ENCODE results near the gene LUC7L2. TPM values are rescaled to one million over a fixed set of nuclear protein-coding genes. Genes with fewer than 3 reads are reported as not detected.
"Not testable (repeated sequence)": the region's sequence is repeated elsewhere in the genome, so short reads cannot be mapped to it uniquely, and the experiment has no call there.

LUC7L2 gene, protein sequence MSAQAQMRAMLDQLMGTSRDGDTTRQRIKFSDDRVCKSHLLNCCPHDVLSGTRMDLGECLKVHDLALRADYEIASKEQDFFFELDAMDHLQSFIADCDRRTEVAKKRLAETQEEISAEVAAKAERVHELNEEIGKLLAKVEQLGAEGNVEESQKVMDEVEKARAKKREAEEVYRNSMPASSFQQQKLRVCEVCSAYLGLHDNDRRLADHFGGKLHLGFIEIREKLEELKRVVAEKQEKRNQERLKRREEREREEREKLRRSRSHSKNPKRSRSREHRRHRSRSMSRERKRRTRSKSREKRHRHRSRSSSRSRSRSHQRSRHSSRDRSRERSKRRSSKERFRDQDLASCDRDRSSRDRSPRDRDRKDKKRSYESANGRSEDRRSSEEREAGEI
- 67.5 TPM for polyA plus RNA-seq (2012; ENCODE audit: insufficient read depth, insufficient read length)

DNA sequence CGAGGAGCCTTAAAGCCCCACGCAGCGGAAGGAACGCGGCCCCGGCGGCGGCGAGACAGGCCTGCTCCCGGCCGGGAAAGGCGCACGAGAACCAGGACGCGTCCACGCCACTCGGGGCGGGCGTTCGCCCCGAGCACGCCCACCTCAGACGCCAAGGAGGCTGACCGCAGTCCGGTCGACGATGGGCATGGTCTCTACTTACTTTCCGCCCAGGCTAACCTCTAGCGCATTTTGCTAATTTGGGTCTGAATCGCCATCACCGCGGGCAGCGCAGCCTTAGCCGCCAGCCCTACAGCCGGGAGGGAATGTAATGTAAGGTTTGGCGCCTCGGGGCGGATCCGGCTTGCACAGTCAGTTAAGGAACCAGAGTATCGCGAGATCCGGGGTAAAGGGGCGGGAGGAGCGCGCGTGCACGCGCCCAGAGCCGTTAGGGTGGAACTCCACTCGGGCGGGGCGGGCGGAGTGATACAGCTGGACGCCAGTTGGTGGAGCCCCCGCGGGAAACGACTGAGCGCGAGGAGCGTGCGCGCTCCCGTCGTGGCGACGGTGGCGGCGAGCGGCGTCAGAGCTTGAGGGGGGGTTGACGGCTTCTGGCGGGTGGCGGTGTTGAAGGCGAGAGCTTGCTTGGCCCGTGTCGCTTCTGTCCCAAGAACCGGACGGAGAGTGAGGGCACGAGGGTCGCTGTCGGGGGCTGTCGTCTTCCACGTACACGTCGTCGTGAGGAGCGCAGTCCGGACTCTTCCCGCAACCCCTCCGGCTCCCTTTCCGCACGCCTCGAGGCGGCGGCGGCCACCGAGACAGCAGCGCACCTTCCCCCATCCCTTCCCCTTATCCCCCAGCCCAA lies at the start of gene LUC7L2:
LUC7L2 (plus strand) TSS at position 529 of the 844 bp plus-strand sequence. CDS start 368 bp downstream, outside the sequence.
- peak; percentile 97 for DNase-seq (ENCODE audit: low read depth, low spot score)
- H3K4me3 ChIP-seq (ENCODE audit: low read length): peak within 1 kb of the TSS; percentile 78

DNA sequence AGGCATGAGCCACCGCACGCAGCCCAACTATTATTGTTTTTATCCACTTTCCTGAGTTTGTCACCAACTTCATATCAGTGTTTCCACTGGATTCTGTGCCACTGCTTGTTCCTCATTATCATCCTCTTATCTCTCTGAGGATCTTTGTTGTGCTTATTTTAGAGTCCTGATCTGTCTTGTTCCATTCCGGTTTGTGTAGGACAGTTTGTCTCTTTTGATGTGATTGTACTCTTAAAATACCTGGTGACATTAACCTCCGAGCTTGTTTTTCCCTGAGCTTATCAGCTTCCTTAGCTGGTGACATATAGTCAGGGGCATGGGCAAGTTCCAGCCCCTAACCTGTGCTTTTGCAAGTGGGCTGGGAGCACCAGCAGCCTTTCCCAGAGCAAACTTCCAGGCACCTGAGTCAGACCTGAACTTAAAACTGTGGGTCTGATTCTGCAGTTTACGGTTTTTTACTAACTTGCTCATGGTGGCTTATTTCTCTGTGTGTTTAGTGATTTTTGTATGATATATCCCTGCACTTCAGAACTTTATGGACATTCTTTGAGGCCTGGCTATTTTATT lies 41.7 kb upstream of the LUC7L2 start:
- DNase-seq (ENCODE audit: low read depth, low spot score): no peak
- no peak overlapping the region for H3K4me3 ChIP-seq (ENCODE audit: low read length)

DNA sequence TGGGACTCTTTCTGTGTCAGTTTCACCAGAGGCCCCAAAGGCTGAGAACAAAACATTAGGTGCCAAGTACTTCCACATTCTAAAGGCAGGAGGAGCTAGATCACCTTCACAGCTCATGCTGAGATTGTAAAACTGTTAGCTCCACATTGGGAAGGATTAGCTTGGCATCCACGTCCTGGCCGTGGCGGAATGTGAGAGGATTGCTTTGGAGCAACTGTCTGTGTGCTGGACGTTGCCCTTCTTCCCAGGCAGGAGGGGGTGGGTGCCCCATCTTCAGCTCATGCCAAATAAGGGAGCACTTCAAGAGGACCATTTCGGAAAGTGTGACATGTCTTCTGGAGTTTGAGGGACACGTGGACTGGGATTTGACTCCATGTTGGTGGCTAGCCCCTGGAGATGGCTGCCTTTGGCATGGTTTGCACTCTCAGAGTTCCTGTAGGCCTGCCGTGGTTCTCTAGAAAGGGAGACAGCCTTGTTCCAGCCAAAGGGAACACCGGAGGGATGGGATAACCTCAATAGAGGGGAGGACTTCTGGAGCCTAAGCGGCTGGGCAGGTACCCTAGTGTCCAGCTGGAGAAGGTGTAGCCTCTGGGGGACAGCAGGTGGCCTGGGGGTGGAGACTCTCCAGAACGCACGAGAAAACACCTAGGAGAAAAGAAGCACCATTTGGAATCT lies 38.5 kb upstream of the LUC7L2 start:
- H3K4me3 ChIP-seq (ENCODE audit: low read length): no peak overlapping the region
- no peak for DNase-seq (ENCODE audit: low read depth, low spot score)

DNA sequence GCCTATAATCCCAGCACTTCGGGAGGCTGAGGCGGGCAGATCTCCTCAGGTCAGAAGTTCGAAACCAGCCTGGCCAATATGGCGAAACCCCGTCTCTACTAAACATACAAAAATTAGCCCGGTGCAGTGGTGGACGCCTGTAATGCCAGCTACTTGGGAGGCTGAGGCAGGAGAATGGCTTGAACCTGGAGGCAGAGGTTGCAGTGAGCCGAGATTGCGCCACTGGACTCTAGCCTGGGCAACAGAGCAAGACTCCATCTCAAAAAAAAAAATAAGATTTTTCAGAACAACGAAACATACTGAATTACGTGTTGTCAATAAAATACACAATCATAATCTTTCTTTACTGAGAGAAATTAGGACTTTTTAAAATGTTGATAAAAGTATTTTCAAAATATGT lies 35.0 kb upstream of the LUC7L2 start:
- H3K4me3 ChIP-seq (ENCODE audit: low read length); DNase-seq (ENCODE audit: low read depth, low spot score): not testable (repeated sequence)

DNA sequence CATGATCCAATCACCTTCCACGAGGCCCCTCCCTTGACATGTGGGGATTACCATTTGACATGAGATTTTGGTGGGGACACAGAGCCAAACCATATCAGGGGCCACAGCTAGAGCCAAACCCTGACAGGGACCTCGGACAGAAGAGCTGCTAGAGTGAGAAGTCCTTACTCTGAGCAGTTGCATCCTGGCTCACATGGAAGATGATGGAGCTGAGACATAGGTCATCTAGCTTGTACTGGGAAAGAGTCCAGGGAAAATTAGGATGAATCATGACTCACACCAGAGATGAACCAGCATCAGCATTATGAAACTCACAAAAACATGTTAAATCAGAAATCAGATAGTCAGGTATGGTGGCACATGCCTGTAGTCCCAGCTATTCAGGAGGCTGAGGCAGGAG lies 31.3 kb upstream of the LUC7L2 start:
- DNase-seq (ENCODE audit: low read depth, low spot score): no peak
- no peak overlapping the region for H3K4me3 ChIP-seq (ENCODE audit: low read length)

DNA sequence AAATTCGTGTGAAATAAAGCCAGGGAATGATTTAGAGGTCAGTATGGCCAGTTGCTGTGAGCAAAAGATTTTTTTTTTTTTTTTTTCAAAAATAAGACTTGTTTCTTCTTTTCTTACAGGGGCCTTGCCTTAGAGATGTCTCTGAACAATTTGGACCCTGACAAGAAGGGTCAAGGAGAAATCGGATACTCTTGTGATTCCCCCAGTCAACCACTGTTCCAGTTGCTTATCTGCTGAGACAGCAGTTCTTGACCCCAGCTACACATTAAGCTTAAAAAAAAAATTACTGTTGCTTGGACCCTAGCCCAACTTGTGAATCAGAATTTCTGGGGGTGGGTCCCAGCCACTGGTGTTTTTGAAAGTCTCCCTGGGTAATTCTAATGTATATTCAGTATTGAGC lies 30.6 kb upstream of the LUC7L2 start:
- DNase-seq (ENCODE audit: low read depth, low spot score): no peak
- no peak overlapping the region for H3K4me3 ChIP-seq (ENCODE audit: low read length)

DNA sequence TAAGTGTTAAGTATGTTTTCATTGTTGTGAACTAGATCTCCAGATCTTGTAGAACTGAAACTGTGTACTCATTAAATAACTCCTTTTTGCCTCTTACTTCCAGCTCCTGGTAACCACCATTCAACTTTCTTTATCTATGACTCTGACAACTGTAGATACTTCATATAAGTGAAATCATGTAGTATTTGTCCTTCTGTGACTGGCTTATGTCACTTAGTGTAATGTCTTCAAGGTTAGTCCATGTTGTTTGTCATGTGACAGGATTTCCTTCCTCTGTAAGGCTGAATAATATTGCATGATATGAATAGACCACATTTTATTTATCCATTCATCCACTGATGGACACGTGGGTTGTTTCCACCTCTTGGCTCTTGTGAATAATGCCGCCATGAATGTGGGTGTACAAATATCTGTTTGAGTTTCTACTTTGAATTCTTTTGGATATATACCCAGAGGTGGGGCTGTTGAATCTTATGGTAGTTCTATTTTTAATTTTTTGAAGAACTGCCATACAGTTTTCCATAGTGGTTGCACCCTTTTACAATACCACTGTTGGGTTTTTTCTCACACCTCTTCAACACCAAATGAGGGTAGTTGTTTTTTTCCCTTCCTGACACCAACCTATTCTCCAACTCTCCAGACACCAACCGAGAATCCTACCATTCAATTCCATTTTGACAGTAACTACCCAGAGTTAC lies 29.2 kb upstream of the LUC7L2 start:
- no peak overlapping the region for H3K4me3 ChIP-seq (ENCODE audit: low read length)
- no peak for DNase-seq (ENCODE audit: low read depth, low spot score)

DNA sequence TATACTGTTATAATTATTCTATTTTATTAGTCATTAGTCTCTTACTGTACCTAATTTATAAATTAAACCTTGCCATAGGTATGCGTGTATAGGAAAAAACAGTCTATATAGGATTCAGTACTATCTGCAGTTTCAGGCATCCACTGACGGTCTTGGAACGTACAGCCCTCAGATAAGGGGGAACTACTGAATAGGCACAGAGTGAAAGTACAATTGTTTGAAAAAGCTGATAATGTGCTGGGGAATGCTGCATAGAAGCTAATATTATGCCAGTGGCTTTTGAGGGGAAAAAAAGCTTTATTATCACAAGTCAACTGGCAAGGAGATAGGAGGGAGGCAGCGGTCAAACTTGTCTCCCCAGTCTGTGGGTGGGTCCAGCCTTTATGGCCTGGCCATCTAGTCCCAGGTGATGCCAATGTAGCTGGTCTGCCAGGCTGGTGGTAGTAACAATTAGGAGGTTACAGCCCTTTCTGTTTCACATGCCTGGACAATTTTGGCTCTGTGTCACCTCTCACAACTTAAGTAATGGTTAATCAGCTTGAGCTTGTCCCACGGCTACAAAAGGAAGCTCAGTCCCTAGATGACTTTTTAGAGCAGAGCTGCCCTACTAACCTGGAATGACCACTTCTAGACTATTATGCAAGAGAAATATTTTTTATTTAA lies 26.9 kb upstream of the LUC7L2 start:
- H3K4me3 ChIP-seq (ENCODE audit: low read length): no peak overlapping the region
- DNase-seq (ENCODE audit: low read depth, low spot score): no peak

DNA sequence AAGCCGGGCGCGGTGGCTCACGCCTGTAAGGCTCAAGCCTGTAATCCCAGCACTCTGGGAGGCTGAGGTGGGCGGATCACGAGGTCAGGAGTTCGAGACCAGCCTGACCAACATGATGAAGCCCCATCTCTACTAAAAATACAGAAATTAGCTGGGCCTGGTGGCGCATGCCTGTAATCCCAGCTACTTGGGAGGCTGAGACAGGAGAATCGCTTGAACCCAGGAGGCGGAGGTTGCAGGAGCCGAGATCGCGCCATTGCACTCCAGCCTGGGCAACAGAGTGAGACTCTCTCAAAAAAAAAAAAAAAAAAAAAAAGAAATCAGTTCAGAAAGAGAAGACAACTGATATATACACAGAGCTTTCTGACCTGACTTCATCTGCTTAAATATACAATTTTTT lies 26.3 kb upstream of the LUC7L2 start:
- not testable (repeated sequence) for H3K4me3 ChIP-seq (ENCODE audit: low read length); DNase-seq (ENCODE audit: low read depth, low spot score)

DNA sequence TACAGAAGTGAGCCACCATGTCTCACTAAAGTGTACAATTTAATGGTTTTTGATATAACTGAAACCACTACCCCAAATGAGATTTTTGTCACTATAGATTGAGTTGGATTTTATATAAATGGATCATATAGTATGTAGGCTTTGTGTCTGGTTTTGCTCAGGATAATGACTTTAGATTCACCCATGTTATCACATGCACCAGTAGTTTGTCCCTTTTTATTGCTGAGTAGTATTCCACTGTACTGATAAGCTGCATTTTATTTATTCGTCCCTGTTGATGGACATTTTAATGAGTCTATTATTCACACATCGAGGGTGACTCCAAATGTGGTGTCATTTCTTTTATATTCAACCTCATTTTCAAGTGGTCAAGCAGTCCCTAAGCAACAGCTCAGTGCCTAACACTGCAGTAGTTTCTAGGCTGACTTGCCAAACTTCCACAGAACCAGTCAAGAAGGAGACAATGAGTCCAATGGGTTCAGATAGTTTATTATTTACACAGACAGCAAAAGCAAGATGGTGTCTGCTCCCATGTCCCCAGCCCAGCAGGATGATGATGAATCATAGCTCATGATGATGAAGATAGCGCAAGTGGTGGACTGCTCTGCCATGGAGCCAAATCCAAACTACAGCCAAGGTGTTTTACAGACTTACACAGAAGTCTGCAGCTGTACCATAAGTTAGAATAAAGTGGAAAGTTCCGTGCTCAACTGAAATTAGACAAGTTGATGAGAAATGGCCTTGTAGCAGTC lies 25.1 kb upstream of the LUC7L2 start:
- DNase-seq (ENCODE audit: low read depth, low spot score): no peak
- no peak overlapping the region for H3K4me3 ChIP-seq (ENCODE audit: low read length)

DNA sequence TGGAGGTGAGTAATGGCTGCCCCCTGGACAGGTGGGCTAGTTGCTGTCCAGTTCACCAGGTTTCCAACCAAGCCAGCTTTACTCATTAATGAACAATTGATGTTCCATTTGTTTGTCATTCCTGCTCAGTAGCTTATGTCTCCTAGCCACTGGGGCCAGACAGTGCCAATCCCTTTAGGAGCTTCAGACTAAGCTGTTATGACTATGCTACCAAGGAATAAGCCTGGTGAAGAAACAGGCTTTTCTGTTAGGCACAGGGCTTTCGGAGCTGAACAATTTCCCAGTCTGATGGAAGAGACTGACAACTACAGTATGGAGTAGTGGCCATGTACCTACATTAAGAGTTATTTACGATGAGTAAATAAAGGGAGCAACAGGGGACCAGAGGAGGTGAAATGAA lies 20.7 kb upstream of the LUC7L2 start:
- DNase-seq (ENCODE audit: low read depth, low spot score): no peak
- no peak overlapping the region for H3K4me3 ChIP-seq (ENCODE audit: low read length)

DNA sequence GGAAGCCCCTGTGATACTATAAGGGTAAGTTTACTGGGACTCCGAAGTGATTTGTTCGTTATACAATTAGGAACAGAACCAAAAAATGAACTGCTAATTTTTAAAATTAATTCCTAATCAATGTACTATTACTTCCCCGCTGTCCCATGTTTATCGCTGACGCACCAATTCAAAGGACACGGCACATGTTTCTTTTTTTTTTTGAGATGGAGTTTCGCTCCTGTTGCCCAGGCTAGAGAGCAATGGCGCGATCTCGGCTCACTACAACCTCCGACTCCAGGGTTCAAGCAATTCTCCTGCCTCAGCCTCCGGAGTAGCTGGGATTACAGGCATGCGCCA lies 20.0 kb upstream of the LUC7L2 start:
- DNase-seq (ENCODE audit: low read depth, low spot score): no peak

DNA sequence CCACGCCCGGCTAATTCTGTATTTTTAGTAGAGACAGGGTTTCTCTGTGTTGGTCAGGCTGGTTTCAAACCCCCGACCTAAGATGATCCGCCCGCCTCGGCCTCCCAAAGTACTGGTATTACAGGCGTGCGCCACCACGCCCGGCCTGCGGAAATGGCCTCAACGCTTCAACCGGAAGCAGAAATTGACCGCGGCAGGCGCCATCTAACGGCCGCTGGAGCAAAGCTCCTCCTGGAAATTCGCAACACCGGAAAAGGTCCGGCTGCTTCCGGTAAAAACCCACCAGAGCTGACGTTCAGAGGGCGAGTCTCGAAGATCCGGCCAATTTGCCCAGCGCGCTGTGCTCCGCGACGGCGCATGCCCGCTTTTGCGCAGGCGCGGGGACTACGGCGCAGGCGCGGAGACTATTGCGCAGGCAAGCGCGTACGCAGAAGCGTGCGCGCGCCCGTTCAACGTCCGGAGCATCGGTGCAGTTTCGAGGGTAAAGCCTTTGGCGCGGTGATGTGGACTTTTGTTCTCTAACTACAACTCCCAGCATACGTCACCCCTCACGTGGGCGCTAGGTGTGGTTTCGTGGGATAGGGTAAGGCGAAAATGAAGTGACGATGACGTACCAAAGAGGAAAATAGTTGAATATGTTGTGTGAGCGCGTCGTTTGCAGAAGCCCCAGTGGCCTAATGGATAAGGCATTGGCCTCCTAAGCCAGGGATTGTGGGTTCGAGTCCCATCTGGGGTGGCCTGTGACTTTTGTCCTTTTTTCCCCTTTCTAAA lies 19.5 kb upstream of the LUC7L2 start:
- peak; percentile 100 for DNase-seq (ENCODE audit: low read depth, low spot score)
- peak overlapping the region; percentile 95 for H3K4me3 ChIP-seq (ENCODE audit: low read length)

More for the DNA sequence above, 20.0 kb upstream of the LUC7L2 start:
- H3K4me3 ChIP-seq (ENCODE audit: low read length): peak overlapping the region; percentile 95

DNA sequence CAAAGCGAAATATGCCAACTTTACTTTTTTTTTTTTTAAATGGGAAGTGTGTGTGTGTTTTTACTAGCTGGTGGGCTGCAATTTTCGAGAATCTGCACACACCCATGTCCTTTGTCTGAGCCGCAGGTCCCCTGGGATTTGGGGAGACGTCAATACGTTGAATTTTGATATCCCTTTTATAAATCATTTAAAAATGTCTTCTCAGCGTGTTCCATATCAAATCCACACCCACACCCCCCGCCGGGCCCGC lies 19.0 kb upstream of the LUC7L2 start:
- peak overlapping the region; percentile 95 for H3K4me3 ChIP-seq (ENCODE audit: low read length)
- DNase-seq (ENCODE audit: low read depth, low spot score): no peak

DNA sequence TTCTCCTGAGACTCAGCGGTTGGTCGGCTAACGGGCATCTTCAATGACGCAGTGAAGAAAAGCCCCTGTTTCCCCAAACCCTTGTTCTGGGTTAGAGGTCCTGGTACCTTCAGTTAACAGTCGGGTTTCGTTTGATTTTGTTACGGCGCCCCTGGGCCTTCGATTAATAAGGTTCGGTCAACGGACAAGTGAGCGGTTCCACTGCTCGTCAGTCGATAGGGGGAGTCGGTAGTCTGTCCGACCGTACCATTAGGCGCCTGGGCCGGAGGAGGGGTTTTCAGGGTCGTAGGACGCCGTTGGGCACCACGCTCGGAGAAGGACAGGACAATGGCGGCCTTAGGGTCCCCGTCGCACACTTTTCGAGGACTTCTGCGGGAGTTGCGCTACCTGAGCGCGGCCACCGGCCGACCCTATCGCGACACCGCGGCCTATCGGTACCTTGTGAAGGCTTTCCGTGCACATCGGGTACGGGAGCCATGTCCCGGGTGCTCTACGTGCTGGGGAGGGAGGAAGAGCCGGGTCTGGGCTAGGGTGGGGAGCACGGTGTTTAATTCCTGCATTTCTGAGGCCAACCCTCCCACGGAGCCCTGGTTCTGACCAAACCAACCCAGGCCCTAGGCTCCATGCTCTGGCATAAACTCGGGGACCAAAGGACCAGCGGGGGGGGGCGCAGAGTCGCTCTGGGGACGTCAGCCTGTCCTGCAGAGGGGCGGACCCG lies 18.5 kb upstream of the LUC7L2 start, which contains the start of gene FMC1:
FMC1 (plus strand) TSS at position 280 of the 718 bp plus-strand sequence; CDS start at position 328, 48 bp downstream.
- H3K4me3 ChIP-seq (ENCODE audit: low read length): peak within 1 kb of the TSS; percentile 95
- peak; percentile 86 for DNase-seq (ENCODE audit: low read depth, low spot score)

DNA sequence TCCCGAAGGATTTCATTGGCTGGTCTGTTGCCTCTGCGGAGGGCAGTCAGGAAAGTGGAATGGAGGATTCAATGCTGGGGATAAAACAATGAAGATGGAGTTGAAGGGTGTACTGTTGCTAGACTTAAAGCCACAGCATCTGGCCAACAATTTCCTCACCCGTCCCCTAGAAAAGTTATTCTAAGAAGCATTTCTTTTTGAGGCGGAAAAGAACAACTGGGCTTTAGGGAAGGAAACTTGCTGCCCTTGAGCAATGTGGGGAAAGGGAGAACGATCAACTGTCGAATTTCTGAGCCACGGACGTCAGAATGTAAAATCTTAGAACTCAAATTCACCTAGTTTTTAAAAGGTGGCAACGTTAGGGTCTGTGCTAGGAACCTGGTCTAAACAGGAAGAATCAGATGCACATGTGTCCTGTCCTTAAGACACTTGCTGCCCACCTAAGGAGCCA lies 17.9 kb upstream of the LUC7L2 start:
- DNase-seq (ENCODE audit: low read depth, low spot score): peak; percentile 86
- H3K4me3 ChIP-seq (ENCODE audit: low read length): peak overlapping the region; percentile 95
